NB4 (cell line): Measurements from ENCODE around the gene SLIT1.

Source experiments
- CTCF ChIP-seq: IDR thresholded peaks from one replicate; pipeline ENCODE4 v1.5.1; 2012; ENCODE audit warnings: low read depth, low read length
- MAX ChIP-seq: IDR thresholded peaks from 2 replicates; pipeline ENCODE4 v1.6.1; 2011; ENCODE audit warnings: low read depth, low read length
- POLR2A ChIP-seq: IDR thresholded peaks from 2 replicates; pipeline ENCODE4 v1.6.1; 2011; ENCODE audit warnings: mild to moderate bottlenecking; ENCODE audit not compliant: insufficient read length; ENCODE audit errors: extremely low read depth

- no peak for TF ChIP-seq POLR2A
- TF ChIP-seq CTCF: no peak
- TF ChIP-seq MAX: no peak
These were observed 197.9 kb downstream of the SLIT1 start for GRCh38 chr10:96987842-96988175.
